Suppressor macrophage (primary cell): ENCODE results near the gene DNAH8.
A peak's percentile ranks its signal among the peaks of the same experiment; 100 is the strongest.
"Not testable (repeated sequence)": the region's sequence is repeated elsewhere in the genome, so short reads cannot be mapped to it uniquely, and the experiment has no call there.

Experiments used
- DNase-seq, 4 experiments: peaks; one replicate each; pipeline ENCODE4 v3.0.0-alpha.2; 2020 to 2022
- total RNA-seq, 17 experiments: gene quantifications; one replicate each; lab custom pipeline; 2026; ENCODE audit warnings: mixed read lengths in 6 of 17, inconsistent platforms in 3 of 17; lab: John Stamatoyannopoulos, UW

DNAH8 gene
- 0 to 11.1 (median 0) reads per million in 17 experiments for total RNA-seq

GRCh38 chr6:38715016-38715689, at the start of gene DNAH8:
Gene DNAH8, plus strand, starts transcription at chr6:38715311. Its CDS starts 7,499 bp downstream, at chr6:38722810.
- peak in 1 of 4 experiments; percentile 20 for DNase-seq

GRCh38 chr6:38671885-38672467, 43.1 kb upstream of the DNAH8 start:
- DNase-seq: peak; percentile 46 to 72 (median 60)

- DNase-seq: peak; percentile 29 to 66 (median 54)
These were observed 41.5 kb upstream of the DNAH8 start for GRCh38 chr6:38673397-38674165.

GRCh38 chr6:38676236-38676973, 38.7 kb upstream of the DNAH8 start:
- no peak for DNase-seq

- no peak for DNase-seq
These were observed 38.1 kb upstream of the DNAH8 start for GRCh38 chr6:38676974-38677544.

GRCh38 chr6:38678178-38678760, 36.8 kb upstream of the DNAH8 start:
- no peak for DNase-seq

- no peak for DNase-seq
These were observed 35.4 kb upstream of the DNAH8 start for GRCh38 chr6:38679668-38680067.

GRCh38 chr6:38681850-38682249, 33.3 kb upstream of the DNAH8 start:
- peak in 2 of 4 experiments; percentile 15 to 42 for DNase-seq

- DNase-seq: no peak
These were observed 30.9 kb upstream of the DNAH8 start for GRCh38 chr6:38684237-38684636.

- DNase-seq: no peak
These were observed 30.2 kb upstream of the DNAH8 start for GRCh38 chr6:38684904-38685303.

GRCh38 chr6:38686270-38687042, 28.7 kb upstream of the DNAH8 start:
- no peak for DNase-seq

- DNase-seq: no peak
These were observed 28.1 kb upstream of the DNAH8 start for GRCh38 chr6:38687043-38687353.

- no peak for DNase-seq
These were observed 27.6 kb upstream of the DNAH8 start for GRCh38 chr6:38687549-38687948.

- peak in 1 of 4 experiments; percentile 14 for DNase-seq
These were observed 26.5 kb upstream of the DNAH8 start for GRCh38 chr6:38688579-38689087.

GRCh38 chr6:38695227-38695900, 19.7 kb upstream of the DNAH8 start:
- DNase-seq: no peak

GRCh38 chr6:38695933-38696332, 19.2 kb upstream of the DNAH8 start:
- no peak for DNase-seq

GRCh38 chr6:38696345-38696744, 18.8 kb upstream of the DNAH8 start:
- DNase-seq: no peak

GRCh38 chr6:38697846-38698245, 17.3 kb upstream of the DNAH8 start:
- no peak for DNase-seq

GRCh38 chr6:38699702-38700101, 15.4 kb upstream of the DNAH8 start:
- not testable (repeated sequence) for DNase-seq

- DNase-seq: no peak
These were observed 13.6 kb upstream of the DNAH8 start for GRCh38 chr6:38701551-38701950.
